ENCODE measurements around the gene STX10. TPM values are rescaled to one million over a fixed set of nuclear protein-coding genes. Genes with fewer than 3 reads are reported as not detected.

Gene STX10
- total and polyA plus RNA-seq, 12 donors, result 16.0 to 182 (median 65.0) TPM

DNA sequence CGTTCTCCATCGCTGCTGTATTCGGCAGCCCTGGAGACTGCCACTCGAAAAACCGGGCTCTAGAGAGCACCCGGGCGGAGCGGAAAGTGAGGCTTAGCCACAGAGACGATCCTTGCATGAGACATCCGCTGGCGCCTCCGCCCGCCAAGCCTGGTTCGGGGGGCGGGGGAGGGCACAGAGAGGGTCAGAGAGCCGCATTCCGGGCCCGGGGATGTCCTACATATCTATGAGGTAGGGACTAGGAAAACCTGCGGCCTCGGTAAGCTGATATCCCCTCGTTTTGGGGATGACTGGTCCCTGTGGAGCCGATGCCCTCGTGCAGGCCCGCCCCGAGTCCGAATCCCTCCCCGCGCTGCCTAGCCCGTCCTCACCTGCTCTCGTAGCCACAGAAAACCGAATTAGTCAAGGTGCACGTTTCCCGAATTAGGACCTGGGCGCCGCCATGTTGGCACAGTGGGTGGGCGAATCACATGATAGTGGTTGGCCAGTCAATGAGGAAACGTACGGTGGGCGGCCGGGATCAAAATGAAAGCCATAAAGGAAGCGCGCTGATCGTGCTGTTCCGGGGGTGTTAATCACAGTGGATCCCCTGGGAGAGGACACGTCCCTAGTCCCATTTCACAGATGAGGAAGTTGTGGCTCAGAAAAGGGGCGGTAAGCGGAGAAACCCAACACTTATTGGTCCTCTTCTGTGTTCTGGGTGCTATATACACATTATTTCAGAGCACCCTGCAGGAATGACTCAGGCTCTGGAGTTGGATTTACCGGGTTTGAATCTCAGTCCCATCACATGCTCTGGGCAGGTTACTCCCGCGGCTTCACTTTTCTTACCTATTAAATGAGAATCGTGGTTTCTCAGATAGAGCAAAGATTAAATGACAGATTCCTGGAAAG is 33.6 kb downstream of the STX10 start, which contains the start of gene TRMT1:
TSS of gene TRMT1 (minus strand) at position 459 of the 894 bp plus-strand sequence. CDS start at position 118, 341 bp downstream.
- intact Hi-C loops (cut with DNase I), result no loop called here
- peak; percentile 91 to 97 (median 95) for DNase-seq
- Histone ChIP-seq H3K9me3 (replicated peaks in 1 of 3) (no peaks in the 10 kb centered on the region), H3K4me1 (replicated peaks in 1 of 2) (peaks cover 32 to 46% of the 10 kb centered on the region in 2 donors), H3K27me3 (no peaks in the 10 kb centered on the region), H3K27ac (peak within 1 kb of the TSS in 4 of 5 donors; percentile 42 to 85 (median 65)), H3K4me3 (peak within 1 kb of the TSS; percentile 71 to 97 (median 89)), H3K36me3 (replicated peaks in 1 of 2) (peaks cover 0 to 20% of the 10 kb centered on the region in 2 donors)
- TF ChIP-seq POLR2A (IDR thresholded peaks at IDR 0.05), result peak in 1 of 2 donors; percentile 29
- TF ChIP-seq, protein P1, sequence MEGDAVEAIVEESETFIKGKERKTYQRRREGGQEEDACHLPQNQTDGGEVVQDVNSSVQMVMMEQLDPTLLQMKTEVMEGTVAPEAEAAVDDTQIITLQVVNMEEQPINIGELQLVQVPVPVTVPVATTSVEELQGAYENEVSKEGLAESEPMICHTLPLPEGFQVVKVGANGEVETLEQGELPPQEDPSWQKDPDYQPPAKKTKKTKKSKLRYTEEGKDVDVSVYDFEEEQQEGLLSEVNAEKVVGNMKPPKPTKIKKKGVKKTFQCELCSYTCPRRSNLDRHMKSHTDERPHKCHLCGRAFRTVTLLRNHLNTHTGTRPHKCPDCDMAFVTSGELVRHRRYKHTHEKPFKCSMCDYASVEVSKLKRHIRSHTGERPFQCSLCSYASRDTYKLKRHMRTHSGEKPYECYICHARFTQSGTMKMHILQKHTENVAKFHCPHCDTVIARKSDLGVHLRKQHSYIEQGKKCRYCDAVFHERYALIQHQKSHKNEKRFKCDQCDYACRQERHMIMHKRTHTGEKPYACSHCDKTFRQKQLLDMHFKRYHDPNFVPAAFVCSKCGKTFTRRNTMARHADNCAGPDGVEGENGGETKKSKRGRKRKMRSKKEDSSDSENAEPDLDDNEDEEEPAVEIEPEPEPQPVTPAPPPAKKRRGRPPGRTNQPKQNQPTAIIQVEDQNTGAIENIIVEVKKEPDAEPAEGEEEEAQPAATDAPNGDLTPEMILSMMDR (IDR thresholded peaks at IDR 0.05), result no peak
- 0 to 1% (median 0%) methylated on average over 25 to 51 of the region's 51 CpGs for WGBS, 4 donors

DNA sequence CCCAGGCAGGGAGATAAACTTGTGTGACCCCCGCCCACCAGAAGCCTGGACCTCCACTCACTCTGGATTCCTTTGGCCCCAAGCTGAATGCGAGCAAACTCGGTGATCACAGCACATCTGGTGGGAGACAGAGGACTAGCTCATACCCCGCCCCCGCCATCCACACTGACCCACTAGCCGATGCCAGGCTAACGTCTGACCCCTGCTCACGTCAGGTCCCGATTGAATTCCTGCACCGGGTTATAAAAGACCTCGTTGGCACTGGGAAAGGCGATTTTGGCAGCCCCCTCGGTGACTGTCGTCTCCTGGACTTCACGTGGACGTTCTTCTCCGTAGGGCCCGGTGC is 34.3 kb downstream of the STX10 start:
- peaks cover 0 to 20% of the 10 kb centered on the region in 2 donors for H3K36me3 ChIP-seq (replicated peaks in 1 of 2)
- H3K4me1 ChIP-seq (replicated peaks in 1 of 2), result peaks cover 32 to 42% of the 10 kb centered on the region in 2 donors
- peak overlapping the region; percentile 71 to 97 (median 89) for H3K4me3 ChIP-seq
- intact Hi-C loops (cut with DNase I), result no loop called here
- WGBS, 4 donors, result 1 to 13% (median 4%) methylated on average over 3 to 18 of the region's 18 CpGs
- peak overlapping the region in 4 of 5 donors; percentile 42 to 85 (median 65) for H3K27ac ChIP-seq
- TF ChIP-seq POLR2A (IDR thresholded peaks at IDR 0.05), result no peak
- TF ChIP-seq, protein P1 (IDR thresholded peaks at IDR 0.05), result no peak
- no peak for DNase-seq
- no peaks in the 10 kb centered on the region for H3K9me3 ChIP-seq (replicated peaks in 1 of 3)
- no peaks in the 10 kb centered on the region for H3K27me3 ChIP-seq

DNA sequence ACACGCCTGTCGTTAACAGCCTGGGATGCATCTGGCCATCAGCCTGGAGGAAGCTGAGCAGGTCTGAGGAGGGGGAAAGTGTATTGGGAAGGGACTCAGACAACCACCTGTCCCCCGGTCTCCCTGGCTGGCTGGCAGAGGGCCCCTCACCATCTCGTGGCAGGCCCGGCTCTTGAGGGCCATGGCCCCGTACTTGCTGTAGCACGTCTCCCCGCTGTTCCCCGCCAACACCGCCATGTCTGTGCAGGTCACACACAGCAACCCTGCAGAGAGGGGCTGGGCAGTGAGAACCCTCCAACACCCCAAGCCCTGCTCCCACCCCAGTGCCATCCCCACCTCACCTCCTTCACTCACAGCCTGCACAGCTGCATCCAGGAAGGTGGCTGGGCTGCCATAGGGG is 37.6 kb downstream of the STX10 start:
- Histone ChIP-seq H3K27me3 (no peaks in the 10 kb centered on the region), H3K4me1 (replicated peaks in 1 of 2) (peaks cover 15 to 20% of the 10 kb centered on the region in 2 donors), H3K36me3 (replicated peaks in 1 of 2) (peaks cover 0 to 33% of the 10 kb centered on the region in 2 donors), H3K4me3 (no peak overlapping the region), H3K27ac (no peak overlapping the region), H3K9me3 (replicated peaks in 1 of 3) (no peaks in the 10 kb centered on the region)
- intact Hi-C loops (cut with DNase I), result no loop called here
- DNase-seq, result no peak
- WGBS, 4 donors, result 91 to 95% (median 94%) methylated on average over 9 to 10 of the region's 10 CpGs
- no peak for TF ChIP-seq POLR2A (IDR thresholded peaks at IDR 0.05)
- TF ChIP-seq, protein P1 (IDR thresholded peaks at IDR 0.05), result no peak

DNA sequence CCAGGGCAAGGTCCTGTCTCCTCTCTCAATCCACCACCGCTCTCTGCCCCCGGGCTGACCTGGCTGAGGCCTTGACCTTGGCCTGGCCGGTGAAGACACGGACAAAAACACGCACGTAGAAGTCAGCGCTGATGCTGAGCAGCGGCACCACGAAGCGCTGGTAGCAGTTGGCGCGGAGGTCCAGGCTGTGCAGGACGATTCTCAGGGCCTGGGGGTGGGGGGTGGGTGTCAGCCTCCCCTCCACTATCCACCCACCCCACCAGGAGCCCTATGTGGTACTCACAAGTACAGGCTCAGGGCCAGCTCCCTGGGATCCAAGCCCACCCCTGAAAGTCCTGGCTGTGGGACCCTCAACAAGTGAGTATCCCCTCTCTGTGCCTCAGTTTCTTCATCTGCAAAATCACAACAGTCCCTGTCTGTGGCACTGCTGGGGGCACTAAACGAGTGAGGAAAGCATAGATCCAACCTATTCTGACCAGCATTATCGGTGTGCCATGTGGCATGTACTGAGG is 40.0 kb downstream of the STX10 start:
- no peaks in the 10 kb centered on the region for H3K9me3 ChIP-seq (replicated peaks in 1 of 3)
- TF ChIP-seq, protein P1 (IDR thresholded peaks at IDR 0.05), result no peak
- no peak for TF ChIP-seq POLR2A (IDR thresholded peaks at IDR 0.05)
- no peak for DNase-seq
- H3K27me3 ChIP-seq, result no peaks in the 10 kb centered on the region
- H3K4me1 ChIP-seq (replicated peaks in 1 of 2), result peaks cover 0 to under 1% of the 10 kb centered on the region in 2 donors
- intact Hi-C loops (cut with DNase I), result no loop called here
- no peak overlapping the region for H3K27ac ChIP-seq
- 68 to 80% (median 70%) methylated on average over 3 to 15 of the region's 15 CpGs for WGBS, 4 donors
- H3K36me3 ChIP-seq (replicated peaks in 1 of 2), result peaks cover 0 to 38% of the 10 kb centered on the region in 2 donors
- no peak overlapping the region for H3K4me3 ChIP-seq

Data from adrenal gland (tissue), 12 donors.